DND-41 (cell line): Measurements from ENCODE around the gene TTN.

ENCODE experiments used
- ATAC-seq: fragments of 200-7000 bp; cut with Tn5 transposase; 3 replicates; pipeline ENCODE4 v1.9.1; 2021; ENCODE audit warnings: low read depth; ENCODE audit not compliant: insufficient read depth
- DNase-seq: peaks from one replicate; pipeline ENCODE4 v3.0.0-alpha.2; 2020
- H2AFZ ChIP-seq: 2 replicates; pipeline ENCODE4 v1.6.0; 2012; ENCODE audit warnings: low read depth, low read length
- H3K27ac ChIP-seq: 2 replicates; pipeline ENCODE4 v1.5.1; 2012; ENCODE audit warnings: low read length, inconsistent platforms
- H3K27me3 ChIP-seq: fragments of 200-600 bp; sonication (generic); 2 replicates; pipeline ENCODE4 v1.6.0; 2012; ENCODE audit warnings: low read length, mild to moderate bottlenecking, inconsistent platforms; ENCODE audit not compliant: insufficient read depth, poor library complexity
- H3K36me3 ChIP-seq: 2 replicates; pipeline ENCODE4 v1.5.1; 2012; ENCODE audit warnings: low read length, inconsistent platforms; ENCODE audit not compliant: insufficient read depth
- H3K4me1 ChIP-seq: 2 replicates; pipeline ENCODE4 v1.5.1; 2012; ENCODE audit warnings: mild to moderate bottlenecking, low read length; ENCODE audit not compliant: insufficient read depth
- H3K4me2 ChIP-seq: 2 replicates; pipeline ENCODE4 v1.6.0; 2012; ENCODE audit warnings: mild to moderate bottlenecking, moderate library complexity, low read length, inconsistent platforms; ENCODE audit not compliant: insufficient read depth
- H3K4me3 ChIP-seq, 2 experiments: fragments of 200-600 bp in 1 of 2; shearing (Covaris generic) in 1 of 2; 2 replicates each; pipeline ENCODE4 v1.5.1; 2012 to 2016; ENCODE audit warnings: inconsistent platforms in 2 of 2, low read length in 2 of 2, mild to moderate bottlenecking in 2 of 2, low read depth in 1 of 2, moderate library complexity in 1 of 2
- H3K79me2 ChIP-seq: 2 replicates; pipeline ENCODE4 v1.6.0; 2012; ENCODE audit warnings: low read length, inconsistent platforms; ENCODE audit not compliant: insufficient read depth
- H3K9ac ChIP-seq: 2 replicates; pipeline ENCODE4 v1.6.0; 2012; ENCODE audit warnings: low read depth, mild to moderate bottlenecking, inconsistent platforms, low read length, moderate library complexity
- H3K9me3 ChIP-seq: 2 replicates; pipeline ENCODE4 v1.5.1; 2012; ENCODE audit warnings: low read length, moderate library complexity, mild to moderate bottlenecking, inconsistent platforms; ENCODE audit not compliant: insufficient read depth, severe bottlenecking
- H4K20me1 ChIP-seq: 2 replicates; pipeline ENCODE4 v1.6.0; 2012; ENCODE audit warnings: low read length; ENCODE audit not compliant: insufficient read depth
- CTCF ChIP-seq: IDR thresholded peaks from 2 replicates; pipeline ENCODE4 v1.5.1; 2012; ENCODE audit warnings: borderline replicate concordance, low read length, moderate library complexity, mild to moderate bottlenecking; ENCODE audit not compliant: poor library complexity, severe bottlenecking; ENCODE audit errors: extremely low read depth
- EZH2 ChIP-seq: IDR thresholded peaks from 3 replicates; pipeline ENCODE4 v1.6.1; 2012; ENCODE audit warnings: borderline replicate concordance, low read depth, mild to moderate bottlenecking, moderate library complexity, low read length, inconsistent platforms; ENCODE audit not compliant: severe bottlenecking

Gene TTN

GRCh38 chr2:178845566-178846457 is 38.6 kb upstream of the TTN start:
- no peaks in the 10 kb centered on the region for H3K79me2 ChIP-seq
- no peak overlapping the region for H3K4me3 ChIP-seq
- peaks cover 3% of the 10 kb centered on the region for H3K27me3 ChIP-seq
- no peak overlapping the region for H3K4me2 ChIP-seq
- no peaks in the 10 kb centered on the region for H3K4me1 ChIP-seq
- DNase-seq (no peak), ATAC-seq (no peak)
- no peaks in the 10 kb centered on the region for H3K36me3 ChIP-seq
- H3K9me3 ChIP-seq = no peaks in the 10 kb centered on the region
- H3K27ac ChIP-seq = no peak overlapping the region
- H4K20me1 ChIP-seq = no peaks in the 10 kb centered on the region
- TF ChIP-seq CTCF = no peak
- TF ChIP-seq EZH2 = no peak
- H3K9ac ChIP-seq = no peak overlapping the region
- no peak overlapping the region for H2AFZ ChIP-seq

- no peaks in the 10 kb centered on the region for H3K36me3 ChIP-seq
- no peaks in the 10 kb centered on the region for H4K20me1 ChIP-seq
- no peaks in the 10 kb centered on the region for H3K4me1 ChIP-seq
- H3K4me3 ChIP-seq = no peak overlapping the region
- peaks cover 3% of the 10 kb centered on the region for H3K27me3 ChIP-seq
- no peak overlapping the region for H3K9ac ChIP-seq
- ATAC-seq = no peak
- no peak overlapping the region for H2AFZ ChIP-seq
- no peak overlapping the region for H3K27ac ChIP-seq
- no peaks in the 10 kb centered on the region for H3K9me3 ChIP-seq
- no peak overlapping the region for H3K4me2 ChIP-seq
- TF ChIP-seq CTCF (no peak), EZH2 (no peak)
- H3K79me2 ChIP-seq = no peaks in the 10 kb centered on the region
- no peak for DNase-seq
Observed at GRCh38 chr2:178844701-178845100, 37.5 kb upstream of the TTN start.

GRCh38 chr2:178844269-178844668 is 37.0 kb upstream of the TTN start:
- H3K9ac ChIP-seq = no peak overlapping the region
- no peak overlapping the region for H2AFZ ChIP-seq
- H3K27me3 ChIP-seq = peaks cover 3% of the 10 kb centered on the region
- no peak for DNase-seq
- no peak overlapping the region for H3K4me2 ChIP-seq
- no peaks in the 10 kb centered on the region for H3K9me3 ChIP-seq
- no peaks in the 10 kb centered on the region for H3K36me3 ChIP-seq
- TF ChIP-seq EZH2 = no peak
- TF ChIP-seq CTCF = no peak
- H3K4me1 ChIP-seq = no peaks in the 10 kb centered on the region
- no peaks in the 10 kb centered on the region for H4K20me1 ChIP-seq
- no peak for ATAC-seq
- no peak overlapping the region for H3K27ac ChIP-seq
- no peaks in the 10 kb centered on the region for H3K79me2 ChIP-seq
- H3K4me3 ChIP-seq = no peak overlapping the region
